OCI-LY1 (cell line): ENCODE results near the gene CTDSPL.

ENCODE experiments used
- EZH2 ChIP-seq: fragments of 200-600 bp; sonication (generic), shearing (Covaris generic); IDR thresholded peaks from 2 replicates; pipeline ENCODE4 v1.8.0; 2017; ENCODE audit warnings: borderline replicate concordance, mixed run types, mild to moderate bottlenecking, antibody characterized with exemption, low read length, moderate library complexity, mixed read lengths
- TF ChIP-seq, protein P1 (sequence below): fragments of 200-600 bp; sonication (generic), shearing (Covaris generic); IDR thresholded peaks from 2 replicates; pipeline ENCODE4 v1.5.1; 2017; ENCODE audit warnings: mild to moderate bottlenecking, antibody characterized with exemption, low read length, moderate library complexity, mixed read lengths

GRCh38 chr3:38022301-38022700 lies 160.6 kb downstream of the CTDSPL start:
- TF ChIP-seq, protein P1, sequence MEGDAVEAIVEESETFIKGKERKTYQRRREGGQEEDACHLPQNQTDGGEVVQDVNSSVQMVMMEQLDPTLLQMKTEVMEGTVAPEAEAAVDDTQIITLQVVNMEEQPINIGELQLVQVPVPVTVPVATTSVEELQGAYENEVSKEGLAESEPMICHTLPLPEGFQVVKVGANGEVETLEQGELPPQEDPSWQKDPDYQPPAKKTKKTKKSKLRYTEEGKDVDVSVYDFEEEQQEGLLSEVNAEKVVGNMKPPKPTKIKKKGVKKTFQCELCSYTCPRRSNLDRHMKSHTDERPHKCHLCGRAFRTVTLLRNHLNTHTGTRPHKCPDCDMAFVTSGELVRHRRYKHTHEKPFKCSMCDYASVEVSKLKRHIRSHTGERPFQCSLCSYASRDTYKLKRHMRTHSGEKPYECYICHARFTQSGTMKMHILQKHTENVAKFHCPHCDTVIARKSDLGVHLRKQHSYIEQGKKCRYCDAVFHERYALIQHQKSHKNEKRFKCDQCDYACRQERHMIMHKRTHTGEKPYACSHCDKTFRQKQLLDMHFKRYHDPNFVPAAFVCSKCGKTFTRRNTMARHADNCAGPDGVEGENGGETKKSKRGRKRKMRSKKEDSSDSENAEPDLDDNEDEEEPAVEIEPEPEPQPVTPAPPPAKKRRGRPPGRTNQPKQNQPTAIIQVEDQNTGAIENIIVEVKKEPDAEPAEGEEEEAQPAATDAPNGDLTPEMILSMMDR = no peak
- TF ChIP-seq EZH2 = no peak
